Fibroblast of pulmonary artery (primary cell): ENCODE measurements around the gene JADE3.
"Not testable (repeated sequence)": the region's sequence is repeated elsewhere in the genome, so short reads cannot be mapped to it uniquely, and the experiment has no call there.

Experiments
- DNase-seq: peaks from one replicate; pipeline ENCODE4 v3.0.0-alpha.2; 2010; ENCODE audit warnings: low read depth
- H3K4me3 ChIP-seq: replicated peaks from 2 replicates; pipeline ENCODE4 v1.5.1; 2011; ENCODE audit warnings: low read depth, mild to moderate bottlenecking, control low read depth, low read length, moderate library complexity
- TF ChIP-seq, protein P1 (sequence below): IDR thresholded peaks from 2 replicates; pipeline ENCODE4 v1.5.1; 2011; ENCODE audit warnings: mild to moderate bottlenecking, control low read depth, low read length, inconsistent platforms; ENCODE audit errors: missing control alignments

The JADE3 gene

DNA sequence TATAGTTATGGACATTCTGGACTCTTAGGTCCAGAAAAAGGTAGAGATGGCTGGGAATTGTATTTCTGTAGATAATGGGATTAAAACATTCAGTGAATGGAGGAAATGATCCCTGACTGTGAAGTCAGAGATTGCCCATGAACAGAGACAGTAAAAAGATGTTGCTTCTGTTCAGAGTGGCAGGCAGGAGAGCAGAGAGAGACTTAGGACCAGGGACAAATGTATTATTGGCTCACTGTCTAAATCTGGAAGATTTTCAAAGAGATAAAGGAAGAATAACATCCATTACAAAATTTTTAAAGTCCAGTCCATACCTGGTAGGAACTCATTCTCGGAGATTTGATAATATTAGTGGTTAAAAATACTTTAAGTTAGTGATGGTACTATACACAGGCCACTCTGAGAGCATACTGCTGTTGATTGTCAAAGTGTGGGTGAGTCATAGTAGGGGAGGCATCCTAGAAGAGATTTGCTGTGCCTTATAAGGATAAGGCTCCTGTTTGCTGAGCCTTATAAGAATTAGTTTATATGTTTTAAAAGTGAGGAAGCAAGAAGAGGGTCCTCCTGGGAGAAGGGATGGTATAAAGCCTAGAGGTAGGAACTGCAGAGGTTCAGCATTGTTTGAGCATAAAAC is 53.0 kb downstream of the JADE3 start:
- TF ChIP-seq, protein P1, sequence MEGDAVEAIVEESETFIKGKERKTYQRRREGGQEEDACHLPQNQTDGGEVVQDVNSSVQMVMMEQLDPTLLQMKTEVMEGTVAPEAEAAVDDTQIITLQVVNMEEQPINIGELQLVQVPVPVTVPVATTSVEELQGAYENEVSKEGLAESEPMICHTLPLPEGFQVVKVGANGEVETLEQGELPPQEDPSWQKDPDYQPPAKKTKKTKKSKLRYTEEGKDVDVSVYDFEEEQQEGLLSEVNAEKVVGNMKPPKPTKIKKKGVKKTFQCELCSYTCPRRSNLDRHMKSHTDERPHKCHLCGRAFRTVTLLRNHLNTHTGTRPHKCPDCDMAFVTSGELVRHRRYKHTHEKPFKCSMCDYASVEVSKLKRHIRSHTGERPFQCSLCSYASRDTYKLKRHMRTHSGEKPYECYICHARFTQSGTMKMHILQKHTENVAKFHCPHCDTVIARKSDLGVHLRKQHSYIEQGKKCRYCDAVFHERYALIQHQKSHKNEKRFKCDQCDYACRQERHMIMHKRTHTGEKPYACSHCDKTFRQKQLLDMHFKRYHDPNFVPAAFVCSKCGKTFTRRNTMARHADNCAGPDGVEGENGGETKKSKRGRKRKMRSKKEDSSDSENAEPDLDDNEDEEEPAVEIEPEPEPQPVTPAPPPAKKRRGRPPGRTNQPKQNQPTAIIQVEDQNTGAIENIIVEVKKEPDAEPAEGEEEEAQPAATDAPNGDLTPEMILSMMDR = no peak
- no peak overlapping the region for H3K4me3 ChIP-seq
- DNase-seq = peak; percentile 65

DNA sequence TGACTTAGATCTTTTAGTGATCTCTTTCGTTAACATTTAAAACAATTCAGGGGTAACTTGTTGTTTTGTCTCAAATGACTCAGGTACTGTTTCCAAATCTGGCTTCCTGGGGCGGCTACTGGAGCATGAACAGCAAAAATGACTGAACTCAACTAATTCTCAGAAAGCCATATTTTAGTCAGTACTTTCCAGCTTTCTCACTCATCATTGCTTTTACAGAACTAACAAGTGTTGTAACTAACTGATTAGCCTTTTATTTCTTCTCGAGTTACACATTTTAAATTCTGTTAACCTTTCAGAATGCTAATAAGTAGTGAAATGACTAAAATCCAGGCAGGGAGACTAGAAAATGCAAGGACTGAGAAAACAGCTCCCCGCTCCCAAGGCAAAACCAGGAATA is 55.3 kb downstream of the JADE3 start:
- H3K4me3 ChIP-seq = no peak overlapping the region
- DNase-seq = no peak
- TF ChIP-seq, protein P1 = no peak

DNA sequence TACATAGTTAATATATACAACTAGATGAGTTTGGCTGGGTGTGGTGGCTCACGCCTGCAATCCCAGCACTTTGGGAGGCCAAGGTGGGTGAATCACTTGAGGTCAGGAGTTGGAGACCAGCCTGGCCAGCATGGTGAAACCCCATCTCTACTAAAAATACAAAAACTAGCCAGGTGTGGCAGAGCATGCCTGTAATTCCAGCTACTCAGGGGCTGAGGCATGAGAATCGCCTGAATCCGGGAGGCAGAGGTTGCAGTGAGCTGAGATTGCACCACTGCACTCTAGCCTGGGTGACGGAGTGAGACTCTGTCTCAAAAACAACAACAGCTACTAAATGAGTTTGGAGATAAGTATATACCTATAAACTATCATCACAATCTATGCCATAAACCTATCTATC is 64.8 kb downstream of the JADE3 start:
- not testable (repeated sequence) for DNase-seq, H3K4me3 ChIP-seq

DNA sequence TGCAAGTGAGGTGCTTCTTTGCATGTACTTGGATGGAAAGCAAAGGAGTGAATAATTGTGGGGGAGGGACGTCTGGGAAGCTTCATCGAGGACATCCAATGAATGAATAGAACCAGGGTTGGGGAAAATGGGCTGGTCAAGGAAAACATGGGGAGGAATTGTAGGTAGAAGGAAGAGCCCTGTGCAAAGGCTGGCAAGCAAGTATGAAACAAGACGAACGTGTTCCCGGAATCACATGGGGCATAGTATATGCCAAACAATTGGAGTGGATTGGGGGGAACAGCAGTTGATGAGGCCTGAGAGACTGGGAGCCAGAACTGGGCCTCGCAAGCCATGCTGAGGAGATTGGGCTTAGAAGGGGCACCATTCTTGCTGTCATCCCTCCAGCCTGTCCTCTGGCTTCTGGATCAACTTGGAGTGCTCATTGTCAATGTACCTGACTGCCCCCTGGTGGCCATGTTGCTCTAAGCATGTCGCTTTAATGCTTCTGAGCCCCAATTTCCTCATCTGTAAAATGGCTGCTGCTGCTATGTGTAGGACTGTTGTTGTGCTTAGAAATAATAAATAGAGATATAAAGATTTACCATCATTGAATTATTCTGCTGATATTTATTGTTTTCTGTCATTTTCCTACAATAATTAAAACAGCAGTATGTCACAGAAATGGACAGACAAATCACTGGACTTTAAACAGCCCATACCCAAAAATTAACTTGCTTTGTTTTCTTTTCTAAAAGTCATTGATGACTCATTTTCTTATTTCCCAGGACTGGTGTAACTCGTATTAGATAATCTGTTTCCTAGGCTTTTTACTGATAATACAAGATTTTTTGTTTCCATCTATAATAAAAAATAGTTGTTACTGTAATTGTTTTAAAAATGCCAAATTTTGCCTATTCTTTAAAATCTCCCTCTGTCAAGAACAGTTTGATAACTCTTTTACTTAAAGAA is 66.4 kb downstream of the JADE3 start:
- DNase-seq = peak; percentile 86
- peak overlapping the region; percentile 32 for H3K4me3 ChIP-seq
- TF ChIP-seq, protein P1 = peak; percentile 57

DNA sequence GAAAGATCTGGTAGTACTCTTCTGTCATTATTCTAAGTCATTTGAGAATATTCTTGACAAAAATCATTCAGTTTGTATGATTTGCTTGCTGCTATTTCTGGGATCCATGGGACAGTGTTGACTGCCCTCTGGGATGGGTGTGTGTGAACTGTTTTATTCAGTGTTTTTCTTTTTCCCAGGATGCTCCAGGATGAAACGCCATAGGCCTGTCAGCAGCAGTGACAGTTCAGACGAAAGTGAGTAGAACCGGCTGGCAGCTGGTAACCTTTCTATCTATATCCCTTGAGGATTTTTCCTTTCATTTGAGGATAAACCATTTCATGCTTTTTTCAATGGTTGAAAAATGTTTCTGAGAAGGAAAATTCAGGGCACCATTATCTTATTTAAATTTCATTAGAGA is 72.5 kb downstream of the JADE3 start:
- H3K4me3 ChIP-seq = no peak overlapping the region
- no peak for DNase-seq
- TF ChIP-seq, protein P1 = no peak

DNA sequence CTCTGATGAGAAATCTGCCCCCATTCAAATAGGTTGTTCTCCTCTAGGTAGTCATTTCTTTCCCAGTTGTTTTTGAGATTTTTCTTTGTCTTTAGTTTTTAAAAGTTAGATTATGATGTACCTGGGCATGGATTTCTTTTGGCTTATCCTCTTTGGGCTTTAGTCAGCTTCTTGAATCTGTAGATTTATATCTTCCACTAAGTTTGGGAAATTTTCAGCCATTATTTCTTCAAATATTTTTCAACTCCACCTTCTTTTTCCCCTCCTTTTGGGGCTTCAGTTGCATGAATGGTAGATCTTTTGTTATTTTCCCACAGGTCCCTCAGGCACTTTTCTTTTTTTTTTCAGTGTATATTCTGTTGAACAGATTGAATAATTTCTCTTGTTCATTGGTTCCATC is 77.3 kb downstream of the JADE3 start:
- TF ChIP-seq, protein P1 = no peak

DNA sequence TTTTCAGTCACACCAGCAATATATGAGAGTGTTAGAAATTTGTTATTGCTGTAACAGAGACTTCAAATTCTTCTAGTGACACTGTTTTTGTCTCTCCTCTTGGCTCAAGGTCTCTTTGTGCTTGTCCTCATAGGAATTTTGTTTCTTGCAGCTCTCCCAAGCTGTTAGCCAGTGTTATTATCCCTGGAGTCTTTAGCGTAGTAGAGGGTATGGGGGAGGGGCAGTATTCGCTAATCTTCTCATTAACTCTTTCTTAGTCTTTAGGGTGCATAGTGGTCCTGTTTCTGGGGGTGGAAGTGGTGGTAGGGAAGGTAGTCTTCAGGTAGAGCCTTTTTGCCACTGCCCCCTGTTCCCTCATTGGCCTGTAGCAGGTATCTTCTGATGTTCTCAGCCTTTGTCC is 79.4 kb downstream of the JADE3 start:
- no peak overlapping the region for H3K4me3 ChIP-seq
- DNase-seq = no peak
- TF ChIP-seq, protein P1 = no peak

More for the DNA sequence above, 77.3 kb downstream of the JADE3 start:
- no peak for DNase-seq
- no peak overlapping the region for H3K4me3 ChIP-seq
